Activated T-helper 2 cell treated with anti-CD3 and anti-CD28 coated beads, Interferon-gamma antibody, Interleukin-2, Interleukin-4, amounts not matched to agents 10 μg/mL and 5 μg/mL and 100 μg/mL, durations not matched to agents 14 hours and 24 hours and 36 hours (primary cell): ENCODE data around the gene DAGLB. TPM values are rescaled to one million over a fixed set of nuclear protein-coding genes. Genes with fewer than 3 reads are reported as not detected.
A peak's percentile ranks its signal among the peaks of the same experiment; 100 is the strongest.
"Not testable (repeated sequence)": the region's sequence is repeated elsewhere in the genome, so short reads cannot be mapped to it uniquely, and the experiment has no call there.

Experiments used
- DNase-seq: peaks from one replicate; pipeline ENCODE4 v3.0.0; 2021; ENCODE audit warnings: low spot score
- H3K27ac Mint-ChIP-seq: one replicate; pipeline ENCODE4 v1.8.0; 2021; ENCODE audit warnings: mixed read lengths
- H3K27me3 Mint-ChIP-seq: one replicate; pipeline ENCODE4 v1.8.0; 2021; ENCODE audit warnings: low read depth, mixed read lengths
- H3K36me3 Mint-ChIP-seq: one replicate; pipeline ENCODE4 v1.8.0; 2021; ENCODE audit warnings: low read depth, mixed read lengths
- H3K4me1 Mint-ChIP-seq: one replicate; pipeline ENCODE4 v1.8.0; 2021; ENCODE audit warnings: low read depth, mixed read lengths
- H3K4me3 Mint-ChIP-seq: one replicate; pipeline ENCODE4 v1.8.0; 2021; ENCODE audit warnings: low read depth, mild to moderate bottlenecking, moderate library complexity, mixed read lengths
- H3K9me3 Mint-ChIP-seq: one replicate; pipeline ENCODE4 v1.8.0; 2021; ENCODE audit warnings: mixed read lengths
- intact Hi-C: fragments of 100-400 bp; cut with micrococcal nuclease; formaldehyde crosslinking; loops from one replicate; pipeline ENCODE4 v1.15.1; 2023
- total RNA-seq: library from RNA; stranded (reverse); gene quantifications from 2 replicates; pipeline ENCODE4 v1.2.3, GENCODE V29; 2022

The DAGLB gene
- total RNA-seq, 1 donor from 2014 or later, result 22.3 TPM

- Mint-ChIP-seq H3K4me3 (no peak overlapping the region), H3K9me3 (no peaks in the 10 kb centered on the region), H3K27ac (no peak overlapping the region), H3K36me3 (peaks cover 65% of the 10 kb centered on the region), H3K4me1 (peaks cover 18% of the 10 kb centered on the region), H3K27me3 (no peaks in the 10 kb centered on the region)
- intact Hi-C loops, result no loop called here
- DNase-seq, result no peak
These were observed 48.8 kb downstream of the DAGLB start for GRCh38 chr7:6398943-6399342.

GRCh38 chr7:6397759-6398495 is 49.8 kb downstream of the DAGLB start:
- H3K27ac Mint-ChIP-seq, H3K9me3 Mint-ChIP-seq, DNase-seq, H3K4me3 Mint-ChIP-seq, H3K27me3 Mint-ChIP-seq, intact Hi-C loops: not testable (repeated sequence)
- Mint-ChIP-seq H3K4me1 (peaks cover 28% of the 10 kb centered on the region), H3K36me3 (peaks cover 67% of the 10 kb centered on the region)

- intact Hi-C loops, result no loop called here
- Mint-ChIP-seq H3K4me1 (peaks cover 40% of the 10 kb centered on the region), H3K36me3 (peaks cover 65% of the 10 kb centered on the region), H3K27ac (peak overlapping the region; percentile 75), H3K9me3 (no peaks in the 10 kb centered on the region), H3K4me3 (peak overlapping the region; percentile 18), H3K27me3 (no peaks in the 10 kb centered on the region)
- no peak for DNase-seq
These were observed 51.7 kb downstream of the DAGLB start for GRCh38 chr7:6395898-6396595.

- intact Hi-C loops, result no loop called here
- H3K36me3 Mint-ChIP-seq, result peaks cover 61% of the 10 kb centered on the region
- H3K9me3 Mint-ChIP-seq, result no peaks in the 10 kb centered on the region
- no peak for DNase-seq
- no peak overlapping the region for H3K4me3 Mint-ChIP-seq
- peak overlapping the region; percentile 82 for H3K27ac Mint-ChIP-seq
- no peaks in the 10 kb centered on the region for H3K27me3 Mint-ChIP-seq
- peaks cover 40% of the 10 kb centered on the region for H3K4me1 Mint-ChIP-seq
These were observed 53.6 kb downstream of the DAGLB start for GRCh38 chr7:6394114-6394513.

- Mint-ChIP-seq H3K27me3 (no peaks in the 10 kb centered on the region), H3K4me1 (peaks cover 39% of the 10 kb centered on the region)
These were observed 54.1 kb downstream of the DAGLB start for GRCh38 chr7:6393667-6394056.

GRCh38 chr7:6392712-6393666 is 54.8 kb downstream of the DAGLB start:
- no peaks in the 10 kb centered on the region for H3K9me3 Mint-ChIP-seq
- H3K4me3 Mint-ChIP-seq, result no peak overlapping the region
- intact Hi-C loops, result no loop called here
- peaks cover 42% of the 10 kb centered on the region for H3K4me1 Mint-ChIP-seq
- peaks cover 61% of the 10 kb centered on the region for H3K36me3 Mint-ChIP-seq
- no peak for DNase-seq
- no peaks in the 10 kb centered on the region for H3K27me3 Mint-ChIP-seq
- H3K27ac Mint-ChIP-seq, result peak overlapping the region; percentile 82

More at GRCh38 chr7:6393667-6394056, 54.1 kb downstream of the DAGLB start:
- DNase-seq, result no peak
- Mint-ChIP-seq H3K4me3 (no peak overlapping the region), H3K36me3 (peaks cover 60% of the 10 kb centered on the region), H3K9me3 (no peaks in the 10 kb centered on the region), H3K27ac (peak overlapping the region; percentile 82)
- intact Hi-C loops, result no loop called here

- H3K4me1 Mint-ChIP-seq, result peaks cover 43% of the 10 kb centered on the region
- H3K27ac Mint-ChIP-seq, result no peak overlapping the region
- peaks cover 64% of the 10 kb centered on the region for H3K36me3 Mint-ChIP-seq
- no peaks in the 10 kb centered on the region for H3K27me3 Mint-ChIP-seq
- H3K4me3 Mint-ChIP-seq, result no peak overlapping the region
- DNase-seq, result no peak
- no peaks in the 10 kb centered on the region for H3K9me3 Mint-ChIP-seq
- intact Hi-C loops, result loop anchor here (5.0 kb wide), 1 partner anchor 48 kb away; no protein-coding TSS in a partner anchor
These were observed 58.0 kb downstream of the DAGLB start for GRCh38 chr7:6389728-6390127.

- no peak for DNase-seq
- no peak overlapping the region for H3K27ac Mint-ChIP-seq
- H3K4me1 Mint-ChIP-seq, result peaks cover 35% of the 10 kb centered on the region
- no peaks in the 10 kb centered on the region for H3K9me3 Mint-ChIP-seq
- peaks cover 52% of the 10 kb centered on the region for H3K36me3 Mint-ChIP-seq
- no peak overlapping the region for H3K4me3 Mint-ChIP-seq
- H3K27me3 Mint-ChIP-seq, result no peaks in the 10 kb centered on the region
- intact Hi-C loops, result loop anchor here (5.0 kb wide), 1 partner anchor 49 kb away; no protein-coding TSS in a partner anchor
These were observed 59.9 kb downstream of the DAGLB start for GRCh38 chr7:6387734-6388294.

- intact Hi-C loops, result loop anchor here (5.0 kb wide), 1 partner anchor 51 kb away; no protein-coding TSS in a partner anchor
These were observed 61.0 kb downstream of the DAGLB start for GRCh38 chr7:6386779-6387178.

GRCh38 chr7:6385909-6386560 is 61.7 kb downstream of the DAGLB start:
- Mint-ChIP-seq H3K4me1 (peaks cover 36% of the 10 kb centered on the region), H3K9me3 (no peaks in the 10 kb centered on the region), H3K36me3 (peaks cover 39% of the 10 kb centered on the region), H3K27me3 (no peaks in the 10 kb centered on the region), H3K4me3 (no peak overlapping the region), H3K27ac (no peak overlapping the region)
- intact Hi-C loops, result loop anchor here (5.0 kb wide), 1 partner anchor 51 kb away; no protein-coding TSS in a partner anchor
- DNase-seq, result no peak

More at GRCh38 chr7:6386779-6387178, 61.0 kb downstream of the DAGLB start:
- no peak overlapping the region for H3K4me3 Mint-ChIP-seq
- H3K9me3 Mint-ChIP-seq, result no peaks in the 10 kb centered on the region
- DNase-seq, result no peak
- H3K27me3 Mint-ChIP-seq, result no peaks in the 10 kb centered on the region
- peaks cover 46% of the 10 kb centered on the region for H3K36me3 Mint-ChIP-seq
- H3K4me1 Mint-ChIP-seq, result peaks cover 38% of the 10 kb centered on the region
- no peak overlapping the region for H3K27ac Mint-ChIP-seq

- Mint-ChIP-seq H3K27ac (no peak overlapping the region), H3K27me3 (no peaks in the 10 kb centered on the region), H3K4me3 (no peak overlapping the region), H3K9me3 (no peaks in the 10 kb centered on the region), H3K4me1 (peaks cover 41% of the 10 kb centered on the region), H3K36me3 (peaks cover 42% of the 10 kb centered on the region)
- intact Hi-C loops, result loop anchor here (5.0 kb wide), 1 partner anchor 52 kb away; no protein-coding TSS in a partner anchor
- no peak for DNase-seq
These were observed 62.5 kb downstream of the DAGLB start for GRCh38 chr7:6385110-6385781.
